Femur (tissue), 1 donor: ENCODE results near the gene NSMCE1.
"Not testable (repeated sequence)": the region's sequence is repeated elsewhere in the genome, so short reads cannot be mapped to it uniquely, and the experiment has no call there.

ENCODE experiments used
- DNase-seq: peaks from one replicate; pipeline ENCODE4 v3.0.0-alpha.2; 2017

NSMCE1 gene

DNA sequence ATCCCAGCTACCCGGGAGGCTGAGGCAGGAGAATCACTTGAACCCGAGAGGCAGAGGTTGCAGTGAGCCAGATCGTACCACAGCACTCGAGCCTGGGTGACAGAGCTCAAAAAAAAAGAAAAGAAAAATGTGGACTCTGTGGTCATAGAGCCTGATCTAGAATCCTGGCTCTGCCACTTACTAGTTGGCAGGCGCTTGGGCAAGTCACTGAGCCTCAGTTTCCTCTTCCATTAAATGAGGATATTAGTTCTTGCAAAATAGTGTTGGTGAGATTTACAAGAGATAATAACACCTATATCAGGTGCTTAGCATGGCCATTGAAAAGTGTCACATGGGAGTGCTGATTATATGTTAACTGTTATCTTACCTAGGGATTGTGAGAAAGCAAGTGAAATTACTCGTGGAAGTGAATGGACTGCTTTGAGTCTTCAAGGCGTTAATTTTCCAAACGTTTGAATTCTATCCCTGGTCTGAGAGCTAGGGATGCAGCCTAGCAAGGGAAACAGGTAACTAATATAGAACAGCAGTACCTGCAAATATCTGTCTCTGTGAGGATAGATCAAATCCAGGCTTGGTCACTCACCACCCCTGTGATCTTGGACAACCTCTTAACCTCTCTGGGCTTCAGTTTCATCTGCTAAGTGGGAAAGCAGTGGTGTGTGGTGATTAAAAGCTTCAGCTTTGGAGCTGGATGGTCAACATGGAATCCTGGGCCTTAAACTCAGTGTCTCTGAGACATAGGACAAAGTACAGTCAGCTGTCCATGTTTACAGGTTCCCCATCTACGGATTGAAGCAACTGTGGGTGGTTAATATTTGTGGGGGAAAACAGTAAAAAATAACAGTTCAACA lies 953 bp upstream of the NSMCE1 start:
- DNase-seq: no peak

DNA sequence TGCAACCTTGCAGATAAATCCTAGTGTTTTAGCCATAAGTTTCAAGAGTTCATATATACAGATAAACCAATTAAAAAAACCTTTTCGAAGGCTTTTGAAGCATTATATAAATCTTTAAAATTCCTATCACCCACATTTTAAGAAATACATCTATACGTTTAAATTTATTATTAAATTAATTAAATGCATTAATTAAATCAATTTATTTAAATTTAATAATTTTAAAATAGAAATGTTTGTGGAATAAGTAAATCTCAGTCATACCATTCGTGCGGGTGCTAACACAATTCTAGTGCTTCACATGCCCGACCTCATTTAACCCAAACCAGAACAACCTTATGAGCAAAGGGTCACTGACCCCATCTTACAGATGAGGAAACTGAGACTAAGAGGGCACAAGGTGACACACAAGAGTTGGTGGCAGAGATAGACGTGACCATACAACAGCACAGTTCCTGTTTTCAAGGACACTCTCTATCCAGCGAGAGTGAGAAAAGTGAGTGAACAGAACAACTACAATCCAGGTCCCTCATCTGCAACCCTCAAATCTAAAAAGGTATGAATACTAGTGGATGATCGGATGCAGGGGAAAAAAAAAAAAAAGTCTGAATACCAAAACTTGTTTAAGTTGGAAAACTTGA lies 1.4 kb downstream of the NSMCE1 start:
- no peak for DNase-seq

DNA sequence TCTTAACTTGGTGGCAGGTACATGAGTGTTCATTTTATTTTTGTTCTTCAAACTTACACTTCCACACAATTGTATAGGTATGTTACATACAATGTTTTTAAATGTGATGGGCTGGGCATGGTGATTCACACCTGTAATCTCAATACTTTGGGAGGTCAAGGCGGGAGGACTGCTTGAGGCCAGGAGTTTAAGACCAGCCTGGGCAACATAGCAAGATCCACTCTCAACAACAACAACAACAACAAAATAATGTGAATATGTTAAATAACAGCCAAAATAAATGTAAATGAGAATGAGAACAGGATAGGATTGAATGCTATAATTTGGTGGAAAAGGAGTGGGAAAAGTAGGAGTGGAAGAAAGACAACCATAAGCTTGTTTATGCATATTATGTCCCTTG lies 2.6 kb downstream of the NSMCE1 start:
- DNase-seq: no peak

- no peak for DNase-seq
Measured at GRCh38 chr16:27264151-27264550, 4.4 kb downstream of the NSMCE1 start.

- DNase-seq: not testable (repeated sequence)
Measured at GRCh38 chr16:27262904-27263423, 5.6 kb downstream of the NSMCE1 start.

GRCh38 chr16:27259710-27260109 lies 8.9 kb downstream of the NSMCE1 start:
- DNase-seq: no peak

- DNase-seq: no peak
Measured at GRCh38 chr16:27258241-27258734, 10.3 kb downstream of the NSMCE1 start.

DNA sequence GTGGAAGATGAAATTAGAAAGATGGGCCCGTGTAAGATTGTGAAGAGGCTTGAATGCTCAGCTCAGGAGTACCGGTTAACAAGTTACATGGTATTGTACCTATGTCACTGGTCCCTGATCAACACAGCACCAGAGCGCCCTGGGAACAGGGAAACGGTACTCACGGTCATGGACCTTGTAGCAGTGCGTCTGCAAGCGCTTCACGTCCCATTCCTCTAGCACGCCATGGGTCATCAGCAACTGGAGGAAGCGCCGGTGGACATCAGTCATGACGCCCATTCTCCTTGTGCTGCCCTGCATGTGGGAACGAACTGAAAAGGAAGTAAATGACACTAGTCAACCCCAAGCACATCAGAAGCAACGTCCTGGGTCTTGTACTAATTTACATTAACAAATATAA lies 11.3 kb downstream of the NSMCE1 start:
- DNase-seq: no peak

- no peak for DNase-seq
Measured at GRCh38 chr16:27256861-27257260, 11.7 kb downstream of the NSMCE1 start.

GRCh38 chr16:27254262-27254811 lies 14.2 kb downstream of the NSMCE1 start:
- no peak for DNase-seq

- no peak for DNase-seq
Measured at GRCh38 chr16:27253526-27253930, 15.0 kb downstream of the NSMCE1 start.

GRCh38 chr16:27252206-27252585 lies 16.4 kb downstream of the NSMCE1 start:
- DNase-seq: no peak

DNA sequence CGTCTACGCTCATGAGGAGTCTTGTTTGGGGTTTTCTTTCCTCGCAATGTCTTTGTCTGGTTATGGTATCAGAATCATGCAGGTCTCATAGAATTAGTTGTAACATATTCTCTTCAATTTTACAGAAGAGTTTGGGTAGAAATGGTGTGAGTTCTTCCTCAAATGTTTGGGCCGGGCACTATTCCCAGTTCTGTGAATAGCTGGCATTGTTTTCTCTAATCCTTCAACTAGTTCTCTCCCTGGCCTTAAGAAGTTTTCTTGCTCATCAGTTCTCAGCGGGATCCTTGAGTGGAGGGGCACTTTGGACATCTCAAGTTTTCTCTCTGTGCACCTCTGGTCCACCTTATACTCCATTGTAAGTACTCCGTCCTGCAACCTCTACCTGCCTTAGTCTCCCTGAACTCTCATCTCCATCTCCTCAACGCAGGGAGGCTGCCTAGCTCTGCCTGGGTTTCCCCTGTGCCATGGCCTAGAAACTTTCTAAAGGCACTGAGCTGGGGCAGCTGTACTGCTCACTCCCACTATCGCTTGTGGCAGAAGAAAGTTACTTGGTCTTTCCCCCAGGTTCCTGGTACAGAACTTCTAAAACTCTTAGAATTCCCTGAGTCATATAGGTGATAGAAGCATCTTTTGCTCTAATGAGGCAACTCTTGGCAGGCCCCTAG lies 16.9 kb downstream of the NSMCE1 start:
- DNase-seq: no peak

DNA sequence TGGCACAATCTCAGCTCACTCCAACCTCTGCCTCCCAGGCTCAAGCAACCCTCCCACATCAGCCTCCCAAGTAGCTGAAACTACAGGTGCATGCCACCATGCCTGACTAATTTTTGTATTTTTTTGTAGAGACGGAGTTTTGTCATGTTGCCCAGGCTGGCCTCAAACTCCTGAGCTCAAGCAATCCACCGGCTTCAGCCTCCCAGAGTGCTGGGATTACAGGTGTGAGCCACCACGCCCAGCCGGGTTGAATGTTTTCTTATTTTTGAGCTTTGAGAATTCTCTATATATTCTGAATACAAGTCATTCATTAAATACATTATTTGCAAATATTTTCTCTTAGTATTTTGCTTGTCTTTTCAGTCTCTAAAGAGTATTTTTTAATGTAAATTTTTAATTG lies 19.7 kb downstream of the NSMCE1 start:
- DNase-seq: not testable (repeated sequence)

GRCh38 chr16:27248036-27248435 lies 20.5 kb downstream of the NSMCE1 start:
- no peak for DNase-seq

- DNase-seq: not testable (repeated sequence)
Measured at GRCh38 chr16:27247076-27247475, 21.5 kb downstream of the NSMCE1 start.

GRCh38 chr16:27246439-27246838 lies 22.1 kb downstream of the NSMCE1 start:
- no peak for DNase-seq

DNA sequence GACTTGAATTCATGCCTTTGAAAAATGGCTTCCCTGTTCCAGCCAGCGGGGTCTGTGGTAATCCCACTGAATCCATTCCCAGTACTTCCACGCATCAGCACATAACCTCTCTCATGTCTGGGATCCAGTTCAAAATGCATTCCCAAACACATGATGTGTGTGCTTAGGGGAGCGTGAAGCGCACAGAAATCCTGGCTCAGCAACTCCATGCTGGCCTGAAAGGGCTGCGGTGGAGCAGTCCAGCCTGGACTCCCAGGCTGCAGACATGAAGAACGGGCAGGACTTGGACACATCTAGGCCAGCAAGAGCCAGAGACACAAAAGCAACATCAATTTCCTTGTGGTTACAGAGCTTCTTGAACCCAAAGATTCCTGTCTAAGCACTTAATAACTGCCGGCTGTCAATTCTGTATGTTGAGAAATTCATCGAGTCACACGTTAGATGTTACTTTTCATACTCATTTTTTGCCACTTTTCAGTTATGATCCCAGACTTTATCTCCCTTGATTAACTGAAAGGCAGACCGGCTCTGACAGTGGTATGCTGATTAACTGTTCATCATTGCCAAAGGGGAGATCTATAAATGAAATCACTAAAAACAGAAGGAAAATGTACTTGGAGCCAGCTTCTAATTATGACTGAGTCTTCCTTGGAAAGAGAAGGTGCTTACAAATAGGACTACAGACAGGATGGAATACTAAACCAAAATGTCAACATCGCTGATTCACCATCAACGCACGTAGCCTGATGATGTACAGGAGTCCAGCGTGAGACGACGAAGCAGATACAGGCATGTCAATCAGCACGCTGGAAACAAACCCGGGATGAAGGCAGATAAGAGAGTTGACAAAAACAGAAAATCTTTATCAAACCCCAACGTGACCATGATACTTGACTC lies 23.0 kb downstream of the NSMCE1 start:
- peak; percentile 91 for DNase-seq

DNA sequence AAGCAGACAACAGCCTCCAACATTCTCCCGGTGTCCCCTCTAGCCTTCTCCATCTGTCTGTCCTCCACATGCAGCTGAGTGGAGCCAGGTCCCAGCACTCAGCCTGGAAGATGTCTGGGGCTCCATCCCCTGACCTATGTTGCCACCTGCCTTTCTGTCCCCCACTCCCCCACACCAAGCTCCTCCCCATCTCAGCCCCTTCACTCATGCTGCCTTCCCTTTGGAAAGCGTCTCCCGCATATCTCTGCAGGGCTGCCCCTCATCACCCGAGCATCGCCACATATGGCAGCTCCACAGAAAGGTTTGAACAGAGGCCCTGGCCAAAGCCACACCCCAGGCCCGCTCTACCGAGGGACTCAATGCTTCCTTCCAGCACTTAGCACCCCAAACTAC lies 24.2 kb downstream of the NSMCE1 start:
- peak; percentile 17 for DNase-seq

GRCh38 chr16:27243725-27244362 lies 24.7 kb downstream of the NSMCE1 start:
- DNase-seq: no peak

DNA sequence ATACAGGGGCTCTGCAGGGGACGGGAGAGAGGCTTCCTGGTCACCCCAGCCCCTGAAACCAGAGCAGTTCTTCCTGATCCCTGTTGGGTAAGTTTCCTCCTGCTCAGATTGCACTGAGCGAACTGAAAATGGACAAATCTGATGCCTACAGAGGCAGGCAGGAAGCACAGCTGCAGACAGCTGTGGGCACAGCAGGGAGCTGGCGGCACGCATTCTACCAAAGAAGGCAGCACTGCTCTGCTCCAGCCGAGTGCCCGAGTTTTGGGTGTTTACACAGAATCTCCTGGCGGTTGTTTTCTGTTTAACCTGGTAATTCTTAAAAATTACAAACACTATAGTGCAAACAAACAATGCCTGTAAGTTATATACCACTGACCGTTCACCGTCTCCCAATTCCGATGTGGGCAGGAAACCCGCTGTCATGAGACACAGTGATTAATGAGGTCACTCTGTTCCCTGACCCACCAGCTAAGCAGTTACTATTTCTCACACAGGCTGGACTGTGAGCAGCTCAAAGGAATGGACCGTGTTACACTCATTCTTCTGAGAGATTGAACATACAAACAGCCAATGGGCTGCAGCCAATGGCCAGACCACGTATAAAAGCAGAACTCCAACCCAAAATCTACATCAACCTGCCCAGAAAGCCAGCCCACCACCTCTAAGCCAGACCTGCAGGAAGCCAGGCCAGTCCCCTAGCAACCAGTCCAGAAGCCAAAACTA lies 25.5 kb downstream of the NSMCE1 start:
- peak; percentile 71 for DNase-seq
